GM15510 (cell line): Measurements from ENCODE around the gene CLDN16.

Experiments used
- POLR2A ChIP-seq: IDR thresholded peaks from 3 replicates; pipeline ENCODE4 v1.6.1; 2011; ENCODE audit warnings: borderline replicate concordance; ENCODE audit not compliant: insufficient read length; ENCODE audit errors: extremely low read depth

CLDN16 gene

GRCh38 chr3:190448256-190448655, 60.3 kb downstream of the CLDN16 start:
- no peak for TF ChIP-seq POLR2A

DNA sequence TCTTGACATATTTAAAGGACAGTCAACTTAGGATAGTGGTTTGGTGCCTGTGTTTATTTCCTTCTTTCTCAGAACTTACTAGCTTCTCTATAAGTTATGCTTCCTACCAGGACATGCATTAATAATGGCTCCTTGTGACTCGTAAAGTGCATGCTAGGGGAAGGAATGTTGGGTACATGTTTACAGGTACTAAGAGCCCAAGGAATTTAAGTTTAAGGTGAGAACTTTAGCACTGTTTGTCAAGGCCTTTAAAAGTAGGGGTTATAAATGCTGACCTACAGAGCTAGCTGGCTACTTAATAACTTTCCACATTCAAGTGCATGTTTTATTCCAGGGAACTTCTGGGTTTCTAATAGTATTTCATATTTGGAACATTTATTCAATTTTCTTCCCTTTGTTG, 61.8 kb downstream of the CLDN16 start, which contains the start of gene TMEM207:
Gene TMEM207 (minus strand): TSS at position 101 of the 400 bp plus-strand sequence. CDS start 92 bp downstream, at position 9.
- no peak for TF ChIP-seq POLR2A

DNA sequence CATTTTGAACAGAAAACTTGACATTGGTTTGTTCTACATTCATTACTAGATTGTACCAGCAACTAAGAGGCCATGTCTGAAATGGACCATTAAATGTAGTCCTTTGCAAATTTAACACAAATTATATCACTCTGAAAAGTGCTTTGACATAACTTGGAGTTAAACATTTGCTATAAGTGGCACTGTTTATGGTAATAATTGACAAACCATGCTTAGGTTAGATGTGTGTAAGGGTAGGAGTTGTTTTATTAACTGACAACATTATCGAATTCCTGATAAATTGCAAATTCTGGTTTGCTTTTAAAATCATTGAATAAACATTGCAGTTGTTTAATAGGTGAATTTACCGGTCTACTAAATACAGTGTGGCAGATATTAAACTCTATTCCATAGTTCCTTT, 67.9 kb downstream of the CLDN16 start:
- TF ChIP-seq POLR2A, result no peak

- no peak for TF ChIP-seq POLR2A
These were observed 68.8 kb downstream of the CLDN16 start for GRCh38 chr3:190456770-190457169.

- TF ChIP-seq POLR2A, result no peak
These were observed 70.1 kb downstream of the CLDN16 start for GRCh38 chr3:190458040-190458439.
